Sigmoid colon (tissue), 7 donors: Measurements from ENCODE around the gene NCKAP5. TPM values are rescaled to one million over a fixed set of nuclear protein-coding genes. Genes with fewer than 3 reads are reported as not detected.

Experiments
- DNase-seq: peaks from one replicate; pipeline ENCODE4 v3.0.0-alpha.2; 2019
- H3K27ac ChIP-seq, 4 donors: fragments of 200-600 bp; sonication (generic); one replicate each; pipeline ENCODE4 v1.5.1; 2016 to 2019; ENCODE audit warnings: mild to moderate bottlenecking in 1 of 4
- H3K27me3 ChIP-seq, 3 donors: fragments of 200-600 bp; sonication (generic); one replicate each; pipeline ENCODE4 v1.5.1; 2019; ENCODE audit warnings: mild to moderate bottlenecking in 1 of 3
- H3K36me3 ChIP-seq, 4 donors: fragments of 200-600 bp; sonication (generic); one replicate each; pipeline ENCODE4 v1.5.1; 2016 to 2019
- H3K4me1 ChIP-seq, 4 donors: fragments of 200-600 bp; sonication (generic); one replicate each; pipeline ENCODE4 v1.5.1; 2017 to 2019
- H3K4me3 ChIP-seq, 4 donors: fragments of 200-600 bp; sonication (generic); one replicate each; pipeline ENCODE4 v1.5.1; 2017 to 2019; ENCODE audit warnings: mild to moderate bottlenecking in 2 of 4, moderate library complexity in 1 of 4
- H3K9me3 ChIP-seq, 4 donors: fragments of 200-600 bp in 3 of 4; sonication (generic) in 3 of 4; one replicate each; pipeline versions ENCODE4 v1.5.1 to v1.6.1; 2013 to 2019
- CTCF ChIP-seq, 4 experiments: fragments of 450-650 bp in 3 of 4; fragments of 200-600 bp in 1 of 4; IDR thresholded peaks; one replicate each; pipeline ENCODE4 v1.5.1; 2016 to 2019; ENCODE audit warnings: antibody characterized with exemption in 4 of 4, mild to moderate bottlenecking in 3 of 4, moderate library complexity in 2 of 4
- EP300 ChIP-seq, 4 donors: sonication (generic); formaldehyde crosslinking; IDR thresholded peaks; one replicate each; pipeline ENCODE4 v1.6.1; 2017; ENCODE audit warnings: antibody characterized with exemption in 4 of 4
- POLR2A ChIP-seq, 2 donors: fragments of 450-650 bp; IDR thresholded peaks; one replicate each; pipeline ENCODE4 v1.6.1; 2016; ENCODE audit warnings: antibody characterized with exemption in 2 of 2, mild to moderate bottlenecking in 2 of 2, moderate library complexity in 2 of 2
- POLR2AphosphoS5 ChIP-seq, 4 donors: sonication (generic); formaldehyde crosslinking; IDR thresholded peaks; one replicate each; pipeline ENCODE4 v1.6.1; 2017; ENCODE audit warnings: antibody characterized with exemption in 4 of 4
- WGBS, 2 donors: extraction: QIAGEN DNeasy Blood & Tissue Kit; methylation state at CpG; one replicate each; pipeline ENCODE4 v1.1.7; 2013; 5-methylcytosine and 5-hydroxymethylcytosine counted together
- intact Hi-C: fragments of 100-400 bp; cut with DNase I; formaldehyde crosslinking; loops from one replicate; pipeline ENCODE4 v1.15.1; 2023
- polyA plus RNA-seq, 3 donors: library from polyadenylated mRNA; stranded (reverse); fragments of 200-250 nt; gene quantifications; one replicate each; pipeline ENCODE4 v1.2.3, GENCODE V29; 2013
- total RNA-seq, 4 donors: library from RNA; depleted of rRNA; stranded (reverse); fragments of >200 nt; gene quantifications; one replicate each; pipeline ENCODE4 v1.1.0, GENCODE V29; 2016
- donor health status: healthy with polysubstance abuse.
- donor health status: Bipolar disorder and iron deficiency.
- donor health status: healthy.

Gene NCKAP5
- total and polyA plus RNA-seq, 7 donors, result under 0.01 to 3.7 (median 0.60) TPM

- no peak for DNase-seq
- 53 to 75% methylated on average over 3 of the region's 3 CpGs for WGBS, 2 donors
- Histone ChIP-seq H3K27me3 (no peaks in the 10 kb centered on the region), H3K4me3 (no peak overlapping the region), H3K9me3 (no peaks in the 10 kb centered on the region), H3K36me3 (no peaks in the 10 kb centered on the region), H3K27ac (no peak overlapping the region), H3K4me1 (no peaks in the 10 kb centered on the region)
- intact Hi-C loops, result no loop called here
- TF ChIP-seq POLR2AphosphoS5 (IDR thresholded peaks at IDR 0.05), result no peak
- no peak for TF ChIP-seq EP300 (IDR thresholded peaks at IDR 0.05)
- no peak for TF ChIP-seq POLR2A (IDR thresholded peaks at IDR 0.05)
- TF ChIP-seq CTCF (IDR thresholded peaks at IDR 0.05), result no peak
Measured at GRCh38 chr2:133458280-133458679, 110.0 kb downstream of the NCKAP5 start.

- no peak overlapping the region for H3K27ac ChIP-seq
- H3K9me3 ChIP-seq, result no peaks in the 10 kb centered on the region
- no peak overlapping the region for H3K4me3 ChIP-seq
- no peak for TF ChIP-seq POLR2A (IDR thresholded peaks at IDR 0.05)
- TF ChIP-seq CTCF (IDR thresholded peaks at IDR 0.05), result no peak
- TF ChIP-seq EP300 (IDR thresholded peaks at IDR 0.05), result no peak
- no peak for TF ChIP-seq POLR2AphosphoS5 (IDR thresholded peaks at IDR 0.05)
- DNase-seq, result no peak
- WGBS, 2 donors, result 84 to 87% methylated on average over 4 of the region's 4 CpGs
- H3K27me3 ChIP-seq, result no peaks in the 10 kb centered on the region
- H3K36me3 ChIP-seq, result no peaks in the 10 kb centered on the region
- H3K4me1 ChIP-seq, result no peaks in the 10 kb centered on the region
- intact Hi-C loops, result no loop called here
Measured at GRCh38 chr2:133457861-133458260, 110.4 kb downstream of the NCKAP5 start.

- intact Hi-C loops, result no loop called here
- Histone ChIP-seq H3K27me3 (no peaks in the 10 kb centered on the region), H3K27ac (no peak overlapping the region), H3K4me3 (no peak overlapping the region), H3K9me3 (no peaks in the 10 kb centered on the region), H3K4me1 (no peaks in the 10 kb centered on the region), H3K36me3 (no peaks in the 10 kb centered on the region)
- 78 to 88% methylated on average over 3 of the region's 3 CpGs for WGBS, 2 donors
- no peak for DNase-seq
- TF ChIP-seq POLR2AphosphoS5 (IDR thresholded peaks at IDR 0.05), result no peak
- TF ChIP-seq CTCF (IDR thresholded peaks at IDR 0.05), result no peak
- no peak for TF ChIP-seq EP300 (IDR thresholded peaks at IDR 0.05)
- TF ChIP-seq POLR2A (IDR thresholded peaks at IDR 0.05), result no peak
Measured at GRCh38 chr2:133456971-133457370, 111.3 kb downstream of the NCKAP5 start.

GRCh38 chr2:133456156-133456555, 112.1 kb downstream of the NCKAP5 start:
- Histone ChIP-seq H3K9me3 (no peaks in the 10 kb centered on the region), H3K4me1 (no peaks in the 10 kb centered on the region), H3K27ac (no peak overlapping the region), H3K27me3 (no peaks in the 10 kb centered on the region), H3K4me3 (no peak overlapping the region), H3K36me3 (no peaks in the 10 kb centered on the region)
- intact Hi-C loops, result no loop called here
- DNase-seq, result no peak
- TF ChIP-seq POLR2A (IDR thresholded peaks at IDR 0.05) (no peak), EP300 (IDR thresholded peaks at IDR 0.05) (no peak), POLR2AphosphoS5 (IDR thresholded peaks at IDR 0.05) (no peak), CTCF (IDR thresholded peaks at IDR 0.05) (no peak)
- WGBS, 2 donors, result 75 to 85% methylated on average over 5 of the region's 5 CpGs

- no peak overlapping the region for H3K4me3 ChIP-seq
- 42 to 79% methylated on average over 1 of the region's 1 CpG for WGBS, 2 donors
- H3K27ac ChIP-seq, result no peak overlapping the region
- H3K9me3 ChIP-seq, result no peaks in the 10 kb centered on the region
- no peak for DNase-seq
- TF ChIP-seq CTCF (IDR thresholded peaks at IDR 0.05), result no peak
- no peak for TF ChIP-seq EP300 (IDR thresholded peaks at IDR 0.05)
- no peak for TF ChIP-seq POLR2A (IDR thresholded peaks at IDR 0.05)
- no peak for TF ChIP-seq POLR2AphosphoS5 (IDR thresholded peaks at IDR 0.05)
- intact Hi-C loops, result no loop called here
- no peaks in the 10 kb centered on the region for H3K4me1 ChIP-seq
- H3K36me3 ChIP-seq, result no peaks in the 10 kb centered on the region
- no peaks in the 10 kb centered on the region for H3K27me3 ChIP-seq
Measured at GRCh38 chr2:133453032-133453431, 115.2 kb downstream of the NCKAP5 start.
